ENCODE results near the gene DHX30.
"Not testable (repeated sequence)": the region's sequence is repeated elsewhere in the genome, so short reads cannot be mapped to it uniquely, and the experiment has no call there.

The DHX30 gene, protein sequence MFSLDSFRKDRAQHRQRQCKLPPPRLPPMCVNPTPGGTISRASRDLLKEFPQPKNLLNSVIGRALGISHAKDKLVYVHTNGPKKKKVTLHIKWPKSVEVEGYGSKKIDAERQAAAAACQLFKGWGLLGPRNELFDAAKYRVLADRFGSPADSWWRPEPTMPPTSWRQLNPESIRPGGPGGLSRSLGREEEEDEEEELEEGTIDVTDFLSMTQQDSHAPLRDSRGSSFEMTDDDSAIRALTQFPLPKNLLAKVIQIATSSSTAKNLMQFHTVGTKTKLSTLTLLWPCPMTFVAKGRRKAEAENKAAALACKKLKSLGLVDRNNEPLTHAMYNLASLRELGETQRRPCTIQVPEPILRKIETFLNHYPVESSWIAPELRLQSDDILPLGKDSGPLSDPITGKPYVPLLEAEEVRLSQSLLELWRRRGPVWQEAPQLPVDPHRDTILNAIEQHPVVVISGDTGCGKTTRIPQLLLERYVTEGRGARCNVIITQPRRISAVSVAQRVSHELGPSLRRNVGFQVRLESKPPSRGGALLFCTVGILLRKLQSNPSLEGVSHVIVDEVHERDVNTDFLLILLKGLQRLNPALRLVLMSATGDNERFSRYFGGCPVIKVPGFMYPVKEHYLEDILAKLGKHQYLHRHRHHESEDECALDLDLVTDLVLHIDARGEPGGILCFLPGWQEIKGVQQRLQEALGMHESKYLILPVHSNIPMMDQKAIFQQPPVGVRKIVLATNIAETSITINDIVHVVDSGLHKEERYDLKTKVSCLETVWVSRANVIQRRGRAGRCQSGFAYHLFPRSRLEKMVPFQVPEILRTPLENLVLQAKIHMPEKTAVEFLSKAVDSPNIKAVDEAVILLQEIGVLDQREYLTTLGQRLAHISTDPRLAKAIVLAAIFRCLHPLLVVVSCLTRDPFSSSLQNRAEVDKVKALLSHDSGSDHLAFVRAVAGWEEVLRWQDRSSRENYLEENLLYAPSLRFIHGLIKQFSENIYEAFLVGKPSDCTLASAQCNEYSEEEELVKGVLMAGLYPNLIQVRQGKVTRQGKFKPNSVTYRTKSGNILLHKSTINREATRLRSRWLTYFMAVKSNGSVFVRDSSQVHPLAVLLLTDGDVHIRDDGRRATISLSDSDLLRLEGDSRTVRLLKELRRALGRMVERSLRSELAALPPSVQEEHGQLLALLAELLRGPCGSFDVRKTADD

DNA sequence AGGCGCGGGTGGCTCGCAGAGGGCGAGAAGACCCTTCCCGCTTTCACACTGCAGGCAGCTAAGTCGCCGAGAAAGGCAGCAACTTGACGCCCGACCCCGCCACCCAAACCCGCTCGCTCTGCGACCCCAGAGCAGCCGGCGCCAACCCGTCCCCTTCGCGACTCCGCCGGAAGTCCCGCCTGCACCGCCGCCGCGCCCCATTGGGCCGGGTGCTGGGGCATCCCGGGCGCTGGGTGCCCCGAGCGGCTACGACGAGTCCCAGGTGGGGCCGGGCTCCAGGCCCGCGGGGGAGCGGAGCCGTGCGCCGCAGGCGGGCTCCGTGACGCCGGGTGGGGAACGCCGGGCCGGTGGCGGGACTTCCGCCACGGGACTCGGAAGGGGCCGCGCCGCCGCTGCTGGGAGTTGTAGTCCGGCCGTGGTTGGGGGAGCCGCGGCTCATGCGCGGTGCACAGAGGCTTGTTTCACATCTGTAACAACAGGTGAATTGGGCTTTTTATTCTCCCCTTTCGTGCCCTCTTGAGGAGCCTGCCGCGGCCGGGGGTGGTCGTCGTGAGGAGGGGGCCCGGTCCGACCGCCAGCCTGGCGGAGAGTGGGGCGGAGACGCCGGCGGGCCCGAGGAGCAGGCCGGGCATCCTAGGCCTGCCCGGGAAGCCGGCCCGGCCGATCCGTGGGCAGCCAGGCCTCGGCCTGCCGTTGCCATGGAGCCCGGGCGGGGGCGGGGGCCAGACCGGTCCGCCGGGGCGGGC, at the start of gene DHX30:
Gene DHX30 (plus strand): TSS at position 405 of the 746 bp plus-strand sequence. CDS start 7,546 bp downstream, outside the sequence.
- H3K9me3 Mint-ChIP-seq, result no peaks in the 10 kb centered on the region
- no peaks in the 10 kb centered on the region for H3K27me3 Mint-ChIP-seq (ENCODE audit: low read depth)
- peaks cover 22% of the 10 kb centered on the region for H3K4me1 Mint-ChIP-seq (ENCODE audit: low read depth)
- H3K27ac Mint-ChIP-seq, result peak within 1 kb of the TSS; percentile 95
- H3K36me3 Mint-ChIP-seq (ENCODE audit: low read depth), result peaks cover 4% of the 10 kb centered on the region
- peak within 1 kb of the TSS; percentile 99 for H3K4me3 Mint-ChIP-seq
- peak; percentile 88 for DNase-seq (ENCODE audit: low spot score)

DNA sequence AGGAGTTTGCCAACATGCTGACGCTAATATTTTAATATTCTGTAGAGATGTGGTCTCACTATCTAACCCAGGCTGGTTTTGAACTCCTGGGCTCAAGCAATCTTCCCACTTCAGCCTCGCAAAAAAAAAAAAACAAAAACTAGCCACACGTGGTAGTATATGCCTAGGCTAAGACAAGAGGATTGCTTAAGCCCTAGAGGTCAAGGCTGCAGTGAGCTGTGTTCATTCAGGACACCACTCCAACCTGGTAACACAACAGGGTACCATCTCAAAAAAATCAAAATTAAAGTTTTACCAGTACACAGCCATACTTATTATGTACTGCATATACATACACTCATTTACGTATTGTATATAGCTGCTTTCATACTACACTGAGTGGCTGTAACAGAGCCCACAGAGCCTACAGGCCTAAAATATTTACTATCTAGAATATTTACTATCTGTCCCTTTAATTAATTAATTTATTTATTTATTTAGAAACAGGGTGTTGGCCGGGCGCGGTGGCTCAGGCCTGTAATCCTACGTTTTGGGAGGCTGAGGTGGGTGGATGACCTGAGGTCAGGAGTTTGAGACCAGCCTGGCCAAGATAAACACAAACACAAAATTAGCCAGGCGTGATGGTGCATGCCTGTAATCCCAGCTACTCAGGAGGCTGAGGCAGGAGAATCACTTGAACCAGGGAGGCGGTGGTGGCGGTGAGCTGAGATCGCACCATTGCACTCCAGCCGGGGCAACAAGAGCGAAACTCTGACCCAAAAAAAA, 44.5 kb upstream of the DHX30 start:
- no peak overlapping the region for H3K4me3 Mint-ChIP-seq
- no peaks in the 10 kb centered on the region for H3K27me3 Mint-ChIP-seq (ENCODE audit: low read depth)
- no peak for DNase-seq (ENCODE audit: low spot score)
- peaks cover 8% of the 10 kb centered on the region for H3K4me1 Mint-ChIP-seq (ENCODE audit: low read depth)
- H3K36me3 Mint-ChIP-seq (ENCODE audit: low read depth), result peaks cover 18% of the 10 kb centered on the region
- no peak overlapping the region for H3K27ac Mint-ChIP-seq
- no peaks in the 10 kb centered on the region for H3K9me3 Mint-ChIP-seq

DNA sequence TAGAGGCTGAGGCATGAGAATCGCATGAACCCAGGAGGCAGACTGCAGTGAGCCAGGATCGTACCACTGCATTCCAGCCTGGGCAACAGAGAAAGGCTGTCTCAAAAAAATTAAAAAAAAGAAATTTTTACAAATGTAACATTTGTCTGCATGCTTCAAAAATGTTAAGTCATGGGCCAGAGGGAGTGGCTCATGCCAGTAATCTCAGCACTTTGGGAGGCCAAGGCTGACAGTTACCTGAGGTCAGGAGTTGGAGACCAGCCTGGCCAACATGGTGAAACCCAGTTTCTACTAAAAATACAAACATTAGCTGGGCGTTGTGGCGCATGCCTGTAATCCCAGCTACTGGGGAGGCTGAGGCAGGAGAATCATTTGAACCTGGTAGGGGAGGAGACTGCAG, 42.7 kb upstream of the DHX30 start:
- not testable (repeated sequence) for H3K27me3 Mint-ChIP-seq (ENCODE audit: low read depth); H3K27ac Mint-ChIP-seq; H3K4me1 Mint-ChIP-seq (ENCODE audit: low read depth); DNase-seq (ENCODE audit: low spot score); H3K9me3 Mint-ChIP-seq; H3K4me3 Mint-ChIP-seq
- peaks cover 23% of the 10 kb centered on the region for H3K36me3 Mint-ChIP-seq (ENCODE audit: low read depth)

DNA sequence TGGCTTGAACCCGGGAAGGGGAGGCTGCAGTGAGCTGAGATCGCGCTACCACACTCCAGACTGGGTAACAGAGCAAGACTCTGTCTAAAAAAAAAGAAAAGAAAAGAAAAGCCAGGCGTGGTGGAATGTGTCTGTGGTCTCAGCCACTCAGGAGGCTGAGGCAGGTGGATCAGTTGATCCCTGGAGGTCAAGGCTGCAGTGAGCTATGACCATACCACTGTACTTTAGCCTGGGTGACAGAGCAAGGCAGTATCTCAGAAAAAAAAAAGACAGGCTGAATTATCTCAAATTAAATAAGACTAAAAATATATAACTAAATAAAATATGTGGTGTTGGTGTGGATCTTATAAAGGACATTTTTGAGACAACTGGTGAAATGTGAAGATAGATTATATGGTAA, 41.9 kb upstream of the DHX30 start:
- Mint-ChIP-seq H3K27ac (no peak overlapping the region), H3K4me1 (ENCODE audit: low read depth) (peaks cover 8% of the 10 kb centered on the region), H3K36me3 (ENCODE audit: low read depth) (peaks cover 26% of the 10 kb centered on the region), H3K27me3 (ENCODE audit: low read depth) (no peaks in the 10 kb centered on the region), H3K9me3 (no peaks in the 10 kb centered on the region), H3K4me3 (no peak overlapping the region)
- no peak for DNase-seq (ENCODE audit: low spot score)

DNA sequence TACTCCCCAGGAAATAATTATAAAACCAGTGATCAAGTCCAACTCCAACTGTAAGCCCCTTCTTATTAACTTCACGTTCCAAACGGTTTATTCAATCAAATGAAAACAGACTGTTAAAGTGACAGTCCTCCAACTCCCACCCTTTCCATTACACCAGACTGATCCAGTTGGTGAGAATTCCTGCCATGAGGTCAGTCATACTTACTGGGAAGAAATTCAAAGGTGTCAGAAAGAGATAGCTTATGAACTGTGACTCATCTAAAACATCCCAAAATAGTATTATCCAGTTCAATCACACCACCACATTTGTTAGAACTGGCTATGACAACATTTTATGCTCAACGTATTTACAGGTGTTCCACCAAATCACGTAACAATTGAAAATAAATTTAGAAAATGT, 40.7 kb upstream of the DHX30 start:
- H3K27me3 Mint-ChIP-seq (ENCODE audit: low read depth), result no peaks in the 10 kb centered on the region
- H3K4me1 Mint-ChIP-seq (ENCODE audit: low read depth), result peaks cover 8% of the 10 kb centered on the region
- peaks cover 23% of the 10 kb centered on the region for H3K36me3 Mint-ChIP-seq (ENCODE audit: low read depth)
- DNase-seq (ENCODE audit: low spot score), result no peak
- H3K9me3 Mint-ChIP-seq, result no peaks in the 10 kb centered on the region
- peak overlapping the region; percentile 71 for H3K27ac Mint-ChIP-seq
- no peak overlapping the region for H3K4me3 Mint-ChIP-seq

DNA sequence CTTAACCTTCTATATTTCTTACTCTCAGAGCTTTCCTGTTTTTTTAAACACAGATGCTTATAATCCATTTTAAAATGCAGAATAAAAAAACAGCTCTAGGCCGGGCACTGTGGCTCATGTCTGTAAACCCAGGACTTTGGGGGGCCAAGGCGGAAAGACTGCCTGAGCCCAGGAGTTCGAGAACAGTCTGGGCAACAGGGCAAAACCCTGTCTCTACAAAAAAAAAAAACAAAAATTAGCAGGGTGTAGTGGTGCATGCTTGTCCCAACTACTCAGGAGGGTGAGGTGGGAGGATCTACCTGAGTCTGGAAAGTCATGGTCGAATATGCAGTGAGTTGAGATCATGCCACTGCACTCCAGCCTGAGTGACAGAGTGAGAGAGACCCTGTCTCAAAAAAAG, 36.8 kb upstream of the DHX30 start:
- H3K36me3 Mint-ChIP-seq (ENCODE audit: low read depth), result peaks cover 27% of the 10 kb centered on the region
- no peak overlapping the region for H3K27ac Mint-ChIP-seq
- H3K27me3 Mint-ChIP-seq (ENCODE audit: low read depth), result no peaks in the 10 kb centered on the region
- H3K4me3 Mint-ChIP-seq, result no peak overlapping the region
- peaks cover 9% of the 10 kb centered on the region for H3K4me1 Mint-ChIP-seq (ENCODE audit: low read depth)
- DNase-seq (ENCODE audit: low spot score), result no peak
- no peaks in the 10 kb centered on the region for H3K9me3 Mint-ChIP-seq

DNA sequence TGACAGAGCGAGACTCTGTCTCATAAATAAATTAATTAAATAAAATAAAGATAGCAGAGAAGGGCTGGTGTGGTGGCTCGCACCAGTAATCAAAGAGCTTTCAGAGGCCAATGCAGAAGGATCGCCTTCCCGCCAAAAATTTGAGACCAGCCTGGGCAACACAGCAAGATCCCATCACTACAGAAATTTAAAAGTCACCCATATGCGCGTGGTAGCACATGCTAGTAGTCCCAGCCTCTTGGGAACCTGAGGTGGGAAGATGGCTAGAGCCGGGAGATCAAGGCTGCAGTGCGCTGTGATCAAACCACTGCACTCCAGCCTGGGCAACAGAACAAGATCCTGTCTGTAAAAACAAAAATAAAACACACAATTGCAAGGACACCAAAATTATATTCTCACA, 30.9 kb upstream of the DHX30 start:
- Mint-ChIP-seq H3K9me3 (no peaks in the 10 kb centered on the region), H3K36me3 (ENCODE audit: low read depth) (peaks cover 19% of the 10 kb centered on the region), H3K4me1 (ENCODE audit: low read depth) (peaks cover 4% of the 10 kb centered on the region), H3K27ac (no peak overlapping the region), H3K4me3 (no peak overlapping the region), H3K27me3 (ENCODE audit: low read depth) (no peaks in the 10 kb centered on the region)
- DNase-seq (ENCODE audit: low spot score), result no peak

DNA sequence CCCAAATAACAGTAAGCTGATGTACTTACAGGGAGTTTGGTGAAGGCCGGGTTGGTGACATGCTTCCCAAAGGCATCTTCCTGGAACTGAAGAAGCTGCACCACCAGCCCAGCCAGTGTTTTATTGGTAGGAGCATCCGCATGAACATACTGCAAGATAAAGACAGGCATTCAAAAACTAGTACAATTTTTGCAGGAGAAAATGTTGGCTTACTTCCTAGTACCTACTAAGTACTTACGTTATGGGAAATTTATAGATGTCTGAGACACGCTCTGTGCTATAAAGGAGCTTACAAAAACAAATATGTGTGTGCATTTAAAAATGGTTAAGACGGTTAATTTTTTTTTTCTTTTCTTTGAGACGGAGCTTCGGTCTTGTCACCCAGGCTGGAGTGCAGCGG, 30.1 kb upstream of the DHX30 start:
- Mint-ChIP-seq H3K9me3 (no peaks in the 10 kb centered on the region), H3K4me1 (ENCODE audit: low read depth) (peaks cover 4% of the 10 kb centered on the region), H3K27me3 (ENCODE audit: low read depth) (no peaks in the 10 kb centered on the region), H3K27ac (no peak overlapping the region), H3K36me3 (ENCODE audit: low read depth) (peaks cover 19% of the 10 kb centered on the region), H3K4me3 (no peak overlapping the region)
- DNase-seq (ENCODE audit: low spot score), result no peak

DNA sequence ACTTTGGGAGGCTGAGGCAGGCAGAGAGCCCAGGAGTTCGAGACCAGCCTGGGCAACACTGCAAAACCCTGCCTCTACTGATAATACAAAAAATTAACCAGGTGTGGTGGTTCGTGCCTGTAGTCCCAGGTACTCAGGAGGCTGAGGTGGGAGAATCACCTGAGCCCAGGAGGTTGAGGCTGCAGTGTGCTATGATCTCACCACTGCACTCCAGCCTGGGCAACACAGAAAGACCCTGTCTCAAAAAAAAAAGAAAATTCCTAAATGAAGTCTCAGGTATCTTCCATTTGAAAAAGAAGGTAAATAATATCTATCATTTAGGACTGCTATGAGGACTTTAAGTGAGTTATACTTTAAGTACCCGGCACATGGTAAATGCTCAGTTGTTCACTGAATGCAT, 24.2 kb upstream of the DHX30 start:
- no peak for DNase-seq (ENCODE audit: low spot score)
- Mint-ChIP-seq H3K4me1 (ENCODE audit: low read depth) (peaks cover 22% of the 10 kb centered on the region), H3K27me3 (ENCODE audit: low read depth) (peaks cover 2% of the 10 kb centered on the region), H3K36me3 (ENCODE audit: low read depth) (peaks cover 7% of the 10 kb centered on the region), H3K27ac (no peak overlapping the region), H3K4me3 (no peak overlapping the region), H3K9me3 (no peaks in the 10 kb centered on the region)

DNA sequence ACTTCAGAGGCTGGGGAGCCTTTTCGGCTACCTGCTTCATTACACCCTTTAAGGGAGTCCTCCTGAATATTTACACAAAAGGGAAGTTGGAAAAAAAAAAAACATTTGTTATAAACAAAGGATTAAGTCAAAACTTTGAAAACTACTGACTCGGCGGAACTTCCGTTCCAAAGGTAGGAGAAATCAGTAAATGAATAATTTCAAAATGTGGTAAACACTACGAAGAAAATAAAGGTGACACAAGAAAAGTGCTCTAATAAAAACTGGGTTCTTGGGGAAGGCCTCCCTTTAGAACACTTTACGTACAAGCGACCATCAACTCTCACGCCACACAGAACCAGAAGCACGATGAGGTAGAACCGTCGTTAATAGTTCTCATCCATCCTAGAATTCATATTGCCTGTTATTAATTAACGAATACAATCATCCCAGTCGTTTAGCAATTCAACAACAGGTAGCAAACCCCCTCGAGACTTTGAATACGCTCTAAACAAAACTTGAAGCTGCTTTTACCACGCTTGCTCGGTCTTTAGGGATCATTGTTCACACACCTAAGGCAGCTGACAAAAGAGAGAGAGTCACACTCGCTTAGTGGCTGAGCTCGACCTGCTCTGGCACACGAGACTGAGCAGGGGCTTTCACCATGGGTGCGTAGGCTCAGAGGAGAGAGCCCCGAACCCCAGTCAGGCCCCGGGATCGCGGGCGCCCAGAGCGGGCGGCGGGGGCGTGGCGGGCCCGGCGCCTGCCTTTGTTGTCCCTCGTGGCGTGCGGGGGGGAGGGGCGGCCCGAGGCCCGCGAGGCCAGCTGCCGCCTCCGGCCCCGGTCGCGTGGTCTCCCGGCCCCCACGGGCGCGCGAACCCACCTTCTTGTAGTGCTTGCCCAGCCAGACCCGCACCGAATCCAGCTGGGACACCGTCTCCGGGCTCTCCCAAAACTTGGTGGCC, 21.9 kb upstream of the DHX30 start:
- peak; percentile 77 for DNase-seq (ENCODE audit: low spot score)
- H3K36me3 Mint-ChIP-seq (ENCODE audit: low read depth), result peaks cover 7% of the 10 kb centered on the region
- peak overlapping the region; percentile 92 for H3K4me3 Mint-ChIP-seq
- H3K27me3 Mint-ChIP-seq (ENCODE audit: low read depth), result peaks cover 2% of the 10 kb centered on the region
- H3K4me1 Mint-ChIP-seq (ENCODE audit: low read depth), result peaks cover 25% of the 10 kb centered on the region
- H3K9me3 Mint-ChIP-seq, result no peaks in the 10 kb centered on the region
- peak overlapping the region; percentile 92 for H3K27ac Mint-ChIP-seq

DNA sequence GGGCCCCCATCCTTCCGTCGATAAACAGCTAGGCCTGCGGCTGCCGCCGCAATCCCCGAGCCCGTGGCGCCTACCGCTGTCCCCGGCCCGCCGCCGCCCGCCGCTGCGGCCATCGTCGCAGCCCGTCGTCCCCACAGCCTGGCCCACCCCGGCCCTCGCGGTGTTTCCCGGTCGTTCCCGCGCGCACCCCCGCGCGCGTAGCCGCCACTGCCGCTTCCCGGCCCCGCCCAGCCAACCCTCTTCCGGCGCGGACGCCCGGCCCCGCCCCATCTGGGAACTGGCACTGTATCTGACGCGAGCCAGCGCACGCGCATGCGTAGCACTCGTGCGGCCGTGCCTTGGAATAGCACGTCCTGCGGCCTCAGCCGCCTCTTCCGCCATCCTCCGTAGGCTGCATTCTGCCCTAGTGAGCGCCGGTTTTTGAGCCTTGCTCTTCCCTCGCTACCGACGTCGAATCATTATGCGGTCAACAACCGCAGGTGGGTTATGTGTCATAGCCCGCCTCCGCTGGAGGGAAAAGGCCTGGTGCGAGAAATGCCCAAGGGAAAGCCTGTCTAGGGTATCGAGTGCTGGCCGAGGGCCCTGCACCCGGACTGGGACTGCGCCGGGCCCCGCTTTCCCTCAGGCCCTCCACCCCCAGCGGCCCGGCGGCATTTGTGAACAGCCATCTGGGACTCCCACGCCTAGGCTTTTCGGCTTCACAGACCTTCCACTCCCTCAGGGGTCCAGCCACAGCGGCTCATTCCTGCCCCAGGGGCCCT, 21.1 kb upstream of the DHX30 start, which contains the start of gene SMARCC1:
Gene SMARCC1 (minus strand): TSS at position 209 of the 761 bp plus-strand sequence. CDS start 96 bp downstream, at position 113.
- H3K9me3 Mint-ChIP-seq, result no peaks in the 10 kb centered on the region
- peaks cover 2% of the 10 kb centered on the region for H3K27me3 Mint-ChIP-seq (ENCODE audit: low read depth)
- peak; percentile 99 for DNase-seq (ENCODE audit: low spot score)
- H3K36me3 Mint-ChIP-seq (ENCODE audit: low read depth), result peaks cover 7% of the 10 kb centered on the region
- H3K4me3 Mint-ChIP-seq, result peak within 1 kb of the TSS; percentile 95
- H3K4me1 Mint-ChIP-seq (ENCODE audit: low read depth), result peaks cover 25% of the 10 kb centered on the region
- peak within 1 kb of the TSS; percentile 99 for H3K27ac Mint-ChIP-seq
